Measurements from ENCODE around the gene PDE9A.
"Not testable (repeated sequence)": the region's sequence is repeated elsewhere in the genome, so short reads cannot be mapped to it uniquely, and the experiment has no call there.

The PDE9A gene

GRCh38 chr21:42707207-42707830 lies 53.9 kb downstream of the PDE9A start:
- no peak for DNase-seq (ENCODE audit: low spot score)
- no peak for TF ChIP-seq CTCF (IDR thresholded peaks at IDR 0.05; ENCODE audit: extremely low read depth, missing control alignments)

- no peak for DNase-seq (ENCODE audit: low spot score)
- TF ChIP-seq CTCF (IDR thresholded peaks at IDR 0.05; ENCODE audit: extremely low read depth, missing control alignments) = no peak
These were observed 54.7 kb downstream of the PDE9A start for GRCh38 chr21:42708107-42708506.

GRCh38 chr21:42708916-42709315 lies 55.5 kb downstream of the PDE9A start:
- not testable (repeated sequence) for DNase-seq (ENCODE audit: low spot score)

GRCh38 chr21:42711667-42712066 lies 58.2 kb downstream of the PDE9A start:
- no peak for DNase-seq (ENCODE audit: low spot score)
- TF ChIP-seq CTCF (IDR thresholded peaks at IDR 0.05; ENCODE audit: extremely low read depth, missing control alignments) = no peak

- DNase-seq (ENCODE audit: low spot score) = not testable (repeated sequence)
These were observed 62.0 kb downstream of the PDE9A start for GRCh38 chr21:42715427-42715826.

GRCh38 chr21:42716074-42716473 lies 62.7 kb downstream of the PDE9A start:
- no peak for DNase-seq (ENCODE audit: low spot score)
- no peak for TF ChIP-seq CTCF (IDR thresholded peaks at IDR 0.05; ENCODE audit: extremely low read depth, missing control alignments)

- not testable (repeated sequence) for DNase-seq (ENCODE audit: low spot score)
These were observed 67.1 kb downstream of the PDE9A start for GRCh38 chr21:42720484-42720883.

- no peak for DNase-seq (ENCODE audit: low spot score)
- TF ChIP-seq CTCF (IDR thresholded peaks at IDR 0.05; ENCODE audit: extremely low read depth, missing control alignments) = no peak
These were observed 68.0 kb downstream of the PDE9A start for GRCh38 chr21:42721341-42721824.

- no peak for TF ChIP-seq CTCF (IDR thresholded peaks at IDR 0.05; ENCODE audit: extremely low read depth, missing control alignments)
- DNase-seq (ENCODE audit: low spot score) = no peak
These were observed 68.7 kb downstream of the PDE9A start for GRCh38 chr21:42722153-42722552.
